AG20443 (cell line): Measurements from ENCODE around the gene SLC34A1.

Source experiments
- DNase-seq: peaks from one replicate; pipeline ENCODE4 v3.0.0; 2012; ENCODE audit warnings: low spot score, mixed read lengths

The SLC34A1 gene

GRCh38 chr5:177432143-177432838 is 48.1 kb downstream of the SLC34A1 start:
- DNase-seq, result no peak

GRCh38 chr5:177432839-177433657 is 48.8 kb downstream of the SLC34A1 start:
- DNase-seq, result no peak

GRCh38 chr5:177433658-177434217 is 49.5 kb downstream of the SLC34A1 start:
- DNase-seq, result no peak

GRCh38 chr5:177434437-177434836 is 50.2 kb downstream of the SLC34A1 start:
- DNase-seq, result no peak

GRCh38 chr5:177434942-177435738 is 50.9 kb downstream of the SLC34A1 start:
- no peak for DNase-seq

- no peak for DNase-seq
Measured at GRCh38 chr5:177435847-177436536, 51.8 kb downstream of the SLC34A1 start.

GRCh38 chr5:177437623-177438022 is 53.4 kb downstream of the SLC34A1 start:
- no peak for DNase-seq

GRCh38 chr5:177438468-177438867 is 54.2 kb downstream of the SLC34A1 start:
- DNase-seq, result no peak

GRCh38 chr5:177439518-177440053 is 55.4 kb downstream of the SLC34A1 start:
- no peak for DNase-seq

GRCh38 chr5:177440211-177440989 is 56.2 kb downstream of the SLC34A1 start:
- no peak for DNase-seq

- no peak for DNase-seq
Measured at GRCh38 chr5:177440990-177441780, 57.0 kb downstream of the SLC34A1 start.

GRCh38 chr5:177442066-177442826 is 58.0 kb downstream of the SLC34A1 start:
- no peak for DNase-seq

GRCh38 chr5:177443144-177443983 is 59.1 kb downstream of the SLC34A1 start:
- DNase-seq, result no peak

GRCh38 chr5:177444106-177445051 is 60.1 kb downstream of the SLC34A1 start:
- no peak for DNase-seq

- DNase-seq, result no peak
Measured at GRCh38 chr5:177445052-177445916, 61.0 kb downstream of the SLC34A1 start.

GRCh38 chr5:177445917-177446199 is 61.6 kb downstream of the SLC34A1 start:
- no peak for DNase-seq
